ENCODE measurements around the gene PKIB. TPM values are rescaled to one million over a fixed set of nuclear protein-coding genes. Genes with fewer than 3 reads are reported as not detected.

Gene PKIB
- total and polyA plus RNA-seq, 10 of the 15 experiments (the other 5 are each of a cell fraction or from before 2014, with no cell fraction given): 0.20 to 1.8 (median 0.87) TPM

GRCh38 chr6:122696079-122696478 is 85.9 kb downstream of the PKIB start:
- intact Hi-C loops (cut with micrococcal nuclease; ENCODE audit: unreplicated experiment) (no loop called here), in situ Hi-C loops (cut with MboI) (no loop called here)

More at GRCh38 chr6:122696079-122696478, 85.9 kb downstream of the PKIB start:
- no peaks in the 10 kb centered on the region for H4K20me1 ChIP-seq (ENCODE audit: control insufficient read depth, insufficient read depth)
- no peak overlapping the region for H3K27ac ChIP-seq (ENCODE audit: control insufficient read depth, insufficient read depth)
- H2AFZ ChIP-seq (ENCODE audit: control insufficient read depth, low read depth, low read length): no peak overlapping the region
- H3K4me1 ChIP-seq (ENCODE audit: control insufficient read depth, insufficient read depth, low read length): no peaks in the 10 kb centered on the region
- RAD21 ChIA-PET (ENCODE audit: unreplicated experiment): interaction anchor here (0.8 to 1.3 kb wide), 3 partner anchors 17 to 29 kb away, joined by 3 read pairs; no protein-coding TSS in a partner anchor
- 0% methylated on average over 2 of the region's 2 CpGs for WGBS (ENCODE audit: insufficient coverage, insufficient replicate concordance, low lambda C conversion rate, missing lambda C conversion rate)
- POLR2A ChIA-PET: interaction anchor here (0.8 kb wide), 1 partner anchor 16 kb away, joined by 3 read pairs; no protein-coding TSS in a partner anchor
- SMC1A ChIA-PET (ENCODE audit: uncharacterized antibody, unreplicated experiment): interaction anchor here (0.8 to 2.3 kb wide), 7 partner anchors 8 to 38 kb away, joined by 3 to 9 read pairs (median 4); no protein-coding TSS in a partner anchor
- no peak for TF ChIP-seq RAD51 (IDR thresholded peaks at IDR 0.05)
- TF ChIP-seq CTCF (IDR thresholded peaks at IDR 0.05 in 2 of 3, conservative IDR thresholded peaks at IDR 0.05 in 1 of 3; ENCODE audit: control insufficient read depth in 2 of 3, extremely low read depth in 1 of 3, insufficient read depth in 1 of 3, low read depth in 3 of 3, low read length in 3 of 3): no peak
- no peak for TF ChIP-seq NR2F1 (conservative IDR thresholded peaks at IDR 0.05)
- TF ChIP-seq HSF1 (IDR thresholded peaks at IDR 0.05; ENCODE audit: low read depth, low read length): no peak
- TF ChIP-seq KLF5 (IDR thresholded peaks at IDR 0.05; ENCODE audit: partially characterized antibody): no peak
- no peak for TF ChIP-seq MTA3 (IDR thresholded peaks at IDR 0.05; ENCODE audit: borderline replicate concordance, low read length)
- no peaks in the 10 kb centered on the region for H3K27me3 ChIP-seq (replicated peaks in 1 of 2; ENCODE audit: control insufficient read depth in 2 of 2, insufficient read depth in 2 of 2, low read length in 1 of 2)
- no peaks in the 10 kb centered on the region for H3K9me3 ChIP-seq (replicated peaks; ENCODE audit: control insufficient read depth, insufficient read depth, low read length)
- no peak for ATAC-seq
- H3K4me3 ChIP-seq: no peak overlapping the region
- no peak for DNase-seq (ENCODE audit: low read depth, low spot score)
- no peak for FAIRE-seq
- no peak overlapping the region for H3K4me2 ChIP-seq (ENCODE audit: control insufficient read depth, insufficient read depth)
- BruUV-seq (replicated peaks): no TSS peak
- CTCF ChIA-PET: interaction anchor here (0.5 to 2.7 kb wide), 7 partner anchors 17 to 204 kb away, joined by 3 to 10 read pairs (median 4); no protein-coding TSS in a partner anchor
- no peak overlapping the region for H3K9ac ChIP-seq (ENCODE audit: control insufficient read depth, insufficient read depth, low read length)
- no peaks in the 10 kb centered on the region for H3K36me3 ChIP-seq (ENCODE audit: control insufficient read depth in 2 of 2, insufficient read depth in 2 of 2, low read length in 1 of 2)
- H3K79me2 ChIP-seq (ENCODE audit: control insufficient read depth, insufficient read depth, low read length): no peaks in the 10 kb centered on the region

Measured in GM12878 (cell line).